A673 (cell line): ENCODE data around the gene CXCR3. TPM values are rescaled to one million over a fixed set of nuclear protein-coding genes. Genes with fewer than 3 reads are reported as not detected.

Experiments used
- BruUV-seq: library from RNA; stranded (reverse); fragments of 400-500 nt; replicated peaks from 2 replicates; lab custom pipeline; 2021; lab: Mats Ljungman, UMichigan
- CTCF ChIA-PET: fragments of 300-600 bp; sonication (Branson Sonifier 250); formaldehyde crosslinking; loops from one replicate; lab custom pipeline; 2022; ENCODE audit warnings: antibody characterized with exemption; lab: Charles Lee
- POLR2A ChIA-PET: fragments of 300-600 bp; sonication (Branson Sonifier 250); formaldehyde crosslinking; loops from one replicate; lab custom pipeline; 2022; ENCODE audit warnings: antibody characterized with exemption; ENCODE audit not compliant: low non-redundant PET; lab: Charles Lee
- DNase-seq: peaks from one replicate; pipeline ENCODE4 v3.0.0-alpha.2; 2015; ENCODE audit warnings: low spot score
- H3K27ac ChIP-seq: fragments of 200-600 bp; sonication (generic); 2 replicates; pipeline ENCODE4 v1.5.1; 2016; ENCODE audit warnings: mixed run types, low read depth, mild to moderate bottlenecking, mixed read lengths, antibody characterized with exemption, low read length; ENCODE audit not compliant: poor library complexity, severe bottlenecking
- H3K27me3 ChIP-seq: fragments of 200-600 bp; sonication (generic); replicated peaks from 2 replicates; pipeline ENCODE4 v1.6.1; 2017; ENCODE audit warnings: mixed run types, low read depth, mild to moderate bottlenecking, mixed read lengths, antibody characterized with exemption, low read length; ENCODE audit not compliant: insufficient read depth, poor library complexity
- H3K36me3 ChIP-seq: fragments of 200-600 bp; sonication (generic); 2 replicates; pipeline ENCODE4 v1.6.1; 2016; ENCODE audit warnings: mixed run types, mild to moderate bottlenecking, mixed read lengths, antibody characterized with exemption, low read length; ENCODE audit not compliant: insufficient read depth, poor library complexity, severe bottlenecking
- H3K4me1 ChIP-seq: fragments of 200-600 bp; sonication (generic); 2 replicates; pipeline ENCODE4 v1.6.1; 2017; ENCODE audit warnings: mixed run types, mild to moderate bottlenecking, mixed read lengths, antibody characterized with exemption, low read length; ENCODE audit not compliant: insufficient read depth, poor library complexity, severe bottlenecking
- H3K4me3 ChIP-seq: fragments of 200-600 bp; sonication (generic); 2 replicates; pipeline ENCODE4 v1.5.1; 2016; ENCODE audit warnings: low read depth, mixed run types, mild to moderate bottlenecking, mixed read lengths, low read length; ENCODE audit not compliant: poor library complexity, severe bottlenecking
- H3K9me3 ChIP-seq: fragments of 200-600 bp; sonication (generic); 2 replicates; pipeline ENCODE4 v1.6.1; 2016; ENCODE audit warnings: mixed run types, low read depth, mild to moderate bottlenecking, mixed read lengths, antibody characterized with exemption, low read length; ENCODE audit not compliant: poor library complexity, severe bottlenecking
- EZH2 ChIP-seq: fragments of 200-600 bp; sonication (generic); IDR thresholded peaks from 2 replicates; pipeline ENCODE4 v1.6.1; 2017; ENCODE audit warnings: borderline replicate concordance, low read depth, mild to moderate bottlenecking, mixed read lengths, antibody characterized with exemption, low read length; ENCODE audit not compliant: poor library complexity, severe bottlenecking
- intact Hi-C: fragments of 100-400 bp; cut with micrococcal nuclease; formaldehyde crosslinking; loops from one replicate; pipeline ENCODE4 v1.10.0; 2022; ENCODE audit not compliant: unreplicated experiment
- total RNA-seq: library from RNA; stranded (reverse); gene quantifications from 2 replicates; pipeline ENCODE4 v1.2.3, GENCODE V29; 2021
- TF ChIP-seq, protein P1 (sequence below): fragments of 300-800, 200-600 bp; sonication (generic); conservative IDR thresholded peaks from 2 replicates; pipeline ENCODE4 v1.5.1; 2017; ENCODE audit warnings: low read depth, mild to moderate bottlenecking, antibody characterized with exemption, low read length, moderate library complexity, mixed read lengths

Gene CXCR3
- total RNA-seq, 1 experiment from 2014 or later = not detected

DNA sequence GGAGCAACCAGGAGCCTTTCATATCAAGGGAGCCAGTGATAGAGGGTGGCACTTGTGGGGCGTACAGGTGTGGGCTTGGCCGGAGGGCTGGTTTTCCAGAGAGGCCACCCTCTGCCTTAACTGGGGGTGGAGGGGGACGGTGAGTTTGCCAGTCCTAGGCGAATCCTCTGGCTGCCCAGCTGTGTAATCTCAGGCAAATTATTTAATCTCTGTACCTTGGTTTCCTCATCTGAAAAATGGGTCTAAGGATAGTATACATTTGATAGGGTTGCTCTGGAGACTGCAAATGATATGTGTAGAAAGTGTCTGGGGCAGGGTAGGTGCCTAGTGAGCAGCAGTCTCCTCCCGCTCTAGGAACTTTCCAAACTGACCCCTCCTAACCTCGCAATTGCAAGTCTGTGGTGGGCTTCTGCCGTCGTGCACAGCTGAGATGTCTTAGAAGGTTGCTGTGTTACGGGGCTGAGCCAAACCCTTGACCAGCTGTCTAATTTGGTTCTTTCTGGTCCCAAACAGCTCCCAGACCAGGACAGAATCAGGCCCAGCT is 3.8 kb upstream of the CXCR3 start:
- Histone ChIP-seq H3K27me3 (no peaks in the 10 kb centered on the region), H3K4me1 (no peaks in the 10 kb centered on the region), H3K36me3 (no peaks in the 10 kb centered on the region), H3K9me3 (no peaks in the 10 kb centered on the region), H3K27ac (no peak overlapping the region), H3K4me3 (no peak overlapping the region)
- no peak for TF ChIP-seq EZH2
- TF ChIP-seq, protein P1, sequence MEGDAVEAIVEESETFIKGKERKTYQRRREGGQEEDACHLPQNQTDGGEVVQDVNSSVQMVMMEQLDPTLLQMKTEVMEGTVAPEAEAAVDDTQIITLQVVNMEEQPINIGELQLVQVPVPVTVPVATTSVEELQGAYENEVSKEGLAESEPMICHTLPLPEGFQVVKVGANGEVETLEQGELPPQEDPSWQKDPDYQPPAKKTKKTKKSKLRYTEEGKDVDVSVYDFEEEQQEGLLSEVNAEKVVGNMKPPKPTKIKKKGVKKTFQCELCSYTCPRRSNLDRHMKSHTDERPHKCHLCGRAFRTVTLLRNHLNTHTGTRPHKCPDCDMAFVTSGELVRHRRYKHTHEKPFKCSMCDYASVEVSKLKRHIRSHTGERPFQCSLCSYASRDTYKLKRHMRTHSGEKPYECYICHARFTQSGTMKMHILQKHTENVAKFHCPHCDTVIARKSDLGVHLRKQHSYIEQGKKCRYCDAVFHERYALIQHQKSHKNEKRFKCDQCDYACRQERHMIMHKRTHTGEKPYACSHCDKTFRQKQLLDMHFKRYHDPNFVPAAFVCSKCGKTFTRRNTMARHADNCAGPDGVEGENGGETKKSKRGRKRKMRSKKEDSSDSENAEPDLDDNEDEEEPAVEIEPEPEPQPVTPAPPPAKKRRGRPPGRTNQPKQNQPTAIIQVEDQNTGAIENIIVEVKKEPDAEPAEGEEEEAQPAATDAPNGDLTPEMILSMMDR = no peak
- ChIA-PET CTCF (no interaction called here), POLR2A (no interaction called here)
- BruUV-seq = no TSS peak
- intact Hi-C loops = no loop called here
- no peak for DNase-seq

DNA sequence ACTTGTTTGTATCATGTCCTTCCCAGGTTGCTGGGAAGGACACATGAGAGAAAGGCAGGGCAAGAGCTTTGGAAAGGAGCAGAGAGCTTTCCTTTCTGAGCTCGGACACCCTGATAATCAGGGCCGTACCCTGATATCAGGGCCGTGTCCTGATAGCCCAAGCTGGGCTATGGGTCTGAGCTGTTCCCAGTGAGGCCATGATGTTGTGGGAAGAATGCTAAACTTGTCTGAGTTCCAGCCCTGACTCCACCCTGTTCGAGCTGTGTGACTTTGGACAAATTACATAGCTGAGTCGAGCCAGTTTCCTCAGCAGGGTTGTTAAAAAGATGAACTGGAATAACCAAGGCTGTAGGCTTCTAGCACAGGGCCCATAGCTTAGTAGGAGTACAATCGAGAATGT is 3.3 kb upstream of the CXCR3 start:
- DNase-seq = no peak
- no peaks in the 10 kb centered on the region for H3K4me1 ChIP-seq
- TF ChIP-seq EZH2 = no peak
- TF ChIP-seq, protein P1 = no peak
- H3K36me3 ChIP-seq = no peaks in the 10 kb centered on the region
- H3K4me3 ChIP-seq = no peak overlapping the region
- H3K27me3 ChIP-seq = no peaks in the 10 kb centered on the region
- ChIA-PET CTCF (no interaction called here), POLR2A (no interaction called here)
- intact Hi-C loops = no loop called here
- BruUV-seq = no TSS peak
- H3K9me3 ChIP-seq = no peaks in the 10 kb centered on the region
- no peak overlapping the region for H3K27ac ChIP-seq

DNA sequence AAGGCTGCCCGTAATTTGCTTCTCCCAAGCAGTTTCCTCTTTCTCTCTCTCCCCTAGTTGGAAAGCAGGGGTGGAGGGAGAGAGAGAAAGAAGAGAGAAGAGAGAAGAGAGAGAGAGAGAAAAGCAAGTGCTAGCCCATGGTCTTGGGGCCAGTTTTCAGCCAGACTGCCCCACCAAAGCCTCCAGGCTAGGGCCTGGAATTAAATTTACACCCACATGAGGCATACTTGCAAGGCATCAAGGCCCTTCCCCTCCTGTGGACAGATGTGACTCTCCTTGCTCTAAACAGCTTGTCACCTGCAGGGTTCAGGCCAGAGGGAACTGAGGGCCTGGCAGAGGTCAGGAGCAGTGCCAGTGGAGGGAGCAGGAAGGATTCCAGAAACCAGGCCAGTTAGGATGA is 1.7 kb upstream of the CXCR3 start:
- POLR2A ChIA-PET = no interaction called here
- Histone ChIP-seq H3K4me3 (no peak overlapping the region), H3K27me3 (no peaks in the 10 kb centered on the region), H3K27ac (no peak overlapping the region), H3K9me3 (no peaks in the 10 kb centered on the region), H3K4me1 (no peaks in the 10 kb centered on the region), H3K36me3 (no peaks in the 10 kb centered on the region)
- intact Hi-C loops = no loop called here
- no peak for DNase-seq
- TF ChIP-seq EZH2 = no peak
- CTCF ChIA-PET = no interaction called here
- no TSS peak for BruUV-seq

DNA sequence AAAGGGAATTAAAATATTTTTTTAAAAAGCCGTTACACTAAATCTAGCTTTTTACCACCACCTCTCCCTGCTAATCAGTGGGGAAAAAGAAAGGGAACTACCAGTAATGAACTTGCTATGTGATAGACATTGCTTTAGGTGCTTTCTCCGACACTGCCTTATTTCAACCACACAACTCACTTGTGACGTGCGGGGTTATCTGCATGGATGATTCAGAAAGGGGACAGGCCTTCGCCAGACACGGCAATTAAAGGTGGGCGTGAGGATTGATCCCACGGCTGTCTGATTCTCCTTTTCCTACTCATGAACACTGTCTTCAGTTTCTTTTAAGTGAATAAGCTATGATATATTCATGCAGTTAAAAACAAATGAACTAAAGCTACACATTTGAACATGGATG is 882 bp upstream of the CXCR3 start:
- CTCF ChIA-PET = no interaction called here
- intact Hi-C loops = no loop called here
- H3K9me3 ChIP-seq = no peaks in the 10 kb centered on the region

More for the DNA sequence above, 882 bp upstream of the CXCR3 start:
- no peak overlapping the region for H3K27ac ChIP-seq
- no TSS peak for BruUV-seq
- H3K36me3 ChIP-seq = no peaks in the 10 kb centered on the region
- DNase-seq = no peak
- H3K4me1 ChIP-seq = no peaks in the 10 kb centered on the region
- TF ChIP-seq EZH2 = no peak
- TF ChIP-seq, protein P1 = no peak
- POLR2A ChIA-PET = no interaction called here
- H3K27me3 ChIP-seq = no peaks in the 10 kb centered on the region
- H3K4me3 ChIP-seq = no peak overlapping the region
